Measurements from ENCODE around the gene FFAR1.

GRCh38 chr19:35342430-35342829 lies 5.3 kb upstream of the FFAR1 start:
- TF ChIP-seq POLR2A (IDR thresholded peaks at IDR 0.05; ENCODE audit: low read depth, low read length) (no peak), CTCF (IDR thresholded peaks at IDR 0.05; ENCODE audit: extremely low read depth in 1 of 2, insufficient read depth in 1 of 2, low read depth in 1 of 2, low read length in 2 of 2) (no peak)
